Activated CD4-positive, alpha-beta T cell treated with anti-CD3 and anti-CD28 coated beads, Interleukin-2, amount 50 U/mL, for 1 hour (primary cell): Measurements from ENCODE around the gene DAB2IP.

Experiments used
- DNase-seq: peaks from one replicate; pipeline ENCODE4 v3.0.0-alpha.2; 2020

DAB2IP gene

DNA sequence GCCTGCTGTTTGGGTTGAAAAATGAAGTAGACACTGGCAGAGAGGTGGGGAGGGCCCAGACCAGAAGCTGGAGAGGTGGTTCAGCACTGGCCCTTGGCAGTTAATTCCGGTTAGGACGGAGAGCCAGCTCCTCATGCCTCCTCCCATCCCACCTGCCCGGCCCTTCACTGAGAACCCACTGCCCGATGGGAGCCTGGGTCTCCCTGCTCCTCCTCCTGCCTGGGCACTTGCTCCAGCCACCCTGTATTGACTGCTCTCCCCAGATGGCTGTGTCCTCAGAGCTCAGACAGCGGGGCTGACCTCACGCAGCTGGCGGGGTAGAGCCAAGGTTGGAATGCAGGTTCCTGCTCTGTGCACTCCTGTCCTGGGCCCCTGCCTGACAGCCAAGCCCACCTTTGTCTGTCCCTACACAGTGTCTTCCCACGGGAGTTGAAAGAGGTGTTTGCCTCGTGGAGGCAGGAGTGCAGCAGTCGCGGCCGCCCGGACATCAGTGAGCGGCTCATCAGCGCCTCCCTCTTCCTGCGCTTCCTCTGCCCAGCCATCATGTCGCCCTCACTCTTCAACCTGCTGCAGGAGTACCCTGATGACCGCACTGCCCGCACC, 114.7 kb downstream of the DAB2IP start:
- DNase-seq, result no peak

- DNase-seq, result no peak
Observed at GRCh38 chr9:121767171-121767769, 115.8 kb downstream of the DAB2IP start.

DNA sequence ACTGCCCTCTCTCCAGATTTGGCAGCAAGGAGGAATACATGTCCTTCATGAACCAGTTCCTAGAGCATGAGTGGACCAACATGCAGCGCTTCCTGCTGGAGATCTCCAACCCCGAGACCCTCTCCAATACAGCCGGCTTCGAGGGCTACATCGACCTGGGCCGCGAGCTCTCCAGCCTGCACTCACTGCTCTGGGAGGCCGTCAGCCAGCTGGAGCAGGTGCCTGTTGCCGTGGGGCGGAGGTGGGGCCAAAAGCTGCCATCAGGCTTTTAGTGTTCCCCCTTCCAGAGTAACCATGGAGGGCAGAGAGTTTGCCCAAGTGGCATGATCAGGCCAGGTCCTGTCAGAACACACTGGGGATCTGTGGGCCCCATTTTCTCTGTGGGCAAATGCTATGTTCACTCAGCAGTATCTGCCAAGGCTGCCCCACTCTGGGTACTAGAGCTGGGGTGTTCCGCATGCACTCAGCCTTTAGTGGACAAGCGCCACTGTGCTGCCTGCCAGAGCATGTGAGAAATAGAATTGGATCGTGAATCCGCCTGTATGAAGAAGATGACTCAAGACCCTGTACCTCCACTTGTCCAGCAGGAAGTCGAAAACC, 117.1 kb downstream of the DAB2IP start:
- no peak for DNase-seq

DNA sequence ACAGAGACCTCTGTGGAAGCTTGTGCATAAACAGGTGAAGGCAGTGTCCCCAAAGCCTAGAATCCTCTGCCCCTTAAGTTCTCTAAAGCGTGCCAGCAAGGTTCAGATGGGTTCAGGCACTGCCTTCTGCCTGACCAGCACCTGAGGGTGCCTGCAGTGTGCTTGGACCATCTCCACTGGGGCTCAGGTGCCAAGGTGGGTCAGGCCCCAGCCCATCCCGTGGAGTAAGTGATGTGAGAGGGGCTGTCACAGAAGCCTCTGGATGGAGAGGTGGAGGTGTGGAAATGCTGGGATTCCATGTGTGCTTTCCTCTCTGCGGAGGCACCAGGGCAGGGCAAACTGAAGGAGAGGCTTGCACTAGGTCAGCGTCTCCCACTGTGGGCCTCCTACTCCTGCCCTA, 118.5 kb downstream of the DAB2IP start:
- DNase-seq, result no peak

DNA sequence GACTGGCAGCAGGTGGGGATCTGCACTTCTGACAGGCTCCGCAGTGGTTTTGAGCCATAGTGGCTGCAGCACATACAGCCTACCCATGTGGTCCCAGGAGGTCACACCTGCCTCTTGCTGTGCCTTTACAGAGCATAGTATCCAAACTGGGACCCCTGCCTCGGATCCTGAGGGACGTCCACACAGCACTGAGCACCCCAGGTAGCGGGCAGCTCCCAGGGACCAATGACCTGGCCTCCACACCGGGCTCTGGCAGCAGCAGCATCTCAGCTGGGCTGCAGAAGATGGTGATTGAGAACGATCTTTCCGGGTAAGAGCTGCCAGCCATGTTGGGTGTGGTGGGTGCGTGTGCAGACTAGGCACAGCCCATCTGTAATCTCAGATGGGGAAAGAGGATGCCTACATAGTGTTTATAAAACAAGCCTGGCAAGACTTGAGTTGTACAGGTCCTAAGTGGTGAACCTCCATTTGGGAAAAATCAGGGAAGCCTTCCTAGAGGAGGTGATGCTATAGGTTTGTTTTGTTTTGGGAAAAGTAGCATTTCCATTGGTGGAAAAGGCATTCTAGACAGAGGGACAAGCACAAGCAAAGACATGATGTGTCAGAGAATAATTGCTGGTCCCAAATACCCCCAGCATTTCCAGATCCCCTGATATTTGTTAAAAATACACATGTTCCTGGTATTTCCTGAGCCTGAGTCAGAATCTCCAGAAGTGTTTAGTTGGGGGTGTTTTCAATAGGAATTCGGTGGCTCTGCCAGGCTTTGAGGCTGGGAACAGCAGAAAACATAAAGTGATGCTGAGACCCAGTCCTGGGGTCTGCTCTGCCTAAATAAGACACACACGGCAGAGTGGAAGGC, 119.2 kb downstream of the DAB2IP start:
- no peak for DNase-seq

- no peak for DNase-seq
Observed at GRCh38 chr9:121771418-121771817, 120.0 kb downstream of the DAB2IP start.

GRCh38 chr9:121771851-121772599, 120.6 kb downstream of the DAB2IP start:
- DNase-seq, result no peak

GRCh38 chr9:121772600-121773285, 121.3 kb downstream of the DAB2IP start:
- no peak for DNase-seq

- no peak for DNase-seq
Observed at GRCh38 chr9:121773286-121773953, 122.0 kb downstream of the DAB2IP start.

DNA sequence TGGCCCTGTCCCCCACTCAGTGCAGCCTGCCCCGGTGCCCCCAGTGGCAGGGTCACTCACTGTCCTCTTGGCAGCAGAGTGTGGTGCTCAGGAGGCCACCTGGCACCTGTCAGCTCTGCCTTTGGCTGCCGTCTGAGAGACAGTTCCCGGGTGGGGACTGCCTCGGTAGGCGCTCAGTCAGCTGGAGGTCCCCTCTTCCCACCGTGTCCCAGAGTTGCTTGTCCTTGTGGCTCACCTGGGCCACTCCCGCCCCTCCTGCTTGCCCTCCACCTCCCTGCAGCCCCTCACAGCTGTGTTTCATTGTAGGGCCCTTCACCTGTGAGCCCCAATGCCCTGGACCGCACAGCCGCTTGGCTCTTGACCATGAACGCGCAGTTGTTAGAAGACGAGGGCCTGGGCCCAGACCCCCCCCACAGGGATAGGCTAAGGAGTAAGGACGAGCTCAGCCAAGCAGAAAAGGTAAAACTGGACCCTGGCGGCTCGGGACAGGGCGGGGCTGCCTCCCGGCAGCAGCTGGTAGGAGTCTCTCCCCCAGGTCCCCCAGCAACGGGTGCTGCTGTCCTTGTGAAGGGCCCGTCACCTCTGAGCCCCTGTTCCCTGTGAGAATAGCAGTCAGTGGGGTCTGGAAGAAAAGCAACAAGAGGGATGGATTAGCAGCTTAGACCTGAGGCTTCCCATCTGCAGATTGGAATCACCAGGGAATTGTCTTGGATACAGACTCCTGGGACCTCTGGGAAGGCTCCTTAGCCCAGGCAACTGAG, 122.7 kb downstream of the DAB2IP start:
- DNase-seq, result no peak

DNA sequence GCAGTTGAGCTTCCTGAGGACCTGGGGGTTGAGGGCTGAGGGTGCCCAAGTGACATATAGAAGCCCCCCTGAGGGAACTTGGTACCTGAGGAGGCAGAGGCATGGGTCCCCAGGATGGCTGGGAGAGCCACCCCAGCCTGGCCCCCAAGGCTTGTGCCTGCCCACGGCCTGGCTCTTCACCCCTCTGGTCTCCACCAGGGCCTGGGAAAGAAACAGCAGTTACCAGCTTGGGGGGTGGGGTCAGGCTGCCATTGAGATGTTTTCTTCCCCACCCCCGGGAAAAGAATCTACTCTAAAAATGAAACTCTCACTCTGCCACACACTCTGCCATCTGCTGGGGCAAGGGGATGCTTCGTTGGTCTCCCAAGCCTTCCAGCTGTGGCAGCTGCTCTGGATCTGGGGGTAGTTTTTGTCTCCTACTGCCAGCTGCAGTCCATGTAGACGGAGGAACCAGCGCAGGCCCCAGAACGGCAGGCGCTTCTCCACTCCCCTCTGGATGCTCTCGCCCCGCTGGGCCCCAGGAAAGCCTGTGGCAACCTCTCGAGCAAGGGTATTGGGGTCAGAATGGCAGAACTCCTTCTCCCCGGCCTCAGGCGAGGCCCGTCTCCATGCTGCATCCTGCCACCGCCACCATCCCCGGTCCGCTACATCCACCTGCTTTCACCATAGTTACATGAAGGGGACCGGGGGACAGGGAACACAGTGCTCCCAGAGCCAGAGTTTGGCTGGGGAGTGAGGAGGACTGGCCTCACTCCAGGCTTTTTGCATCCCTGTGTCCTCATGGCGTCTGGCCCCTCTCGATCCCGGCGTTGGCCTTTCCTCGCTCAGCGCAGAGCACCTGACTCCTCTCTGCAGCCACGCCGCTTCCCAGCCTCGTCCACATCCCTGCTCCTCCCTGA, 123.5 kb downstream of the DAB2IP start:
- DNase-seq, result no peak

DNA sequence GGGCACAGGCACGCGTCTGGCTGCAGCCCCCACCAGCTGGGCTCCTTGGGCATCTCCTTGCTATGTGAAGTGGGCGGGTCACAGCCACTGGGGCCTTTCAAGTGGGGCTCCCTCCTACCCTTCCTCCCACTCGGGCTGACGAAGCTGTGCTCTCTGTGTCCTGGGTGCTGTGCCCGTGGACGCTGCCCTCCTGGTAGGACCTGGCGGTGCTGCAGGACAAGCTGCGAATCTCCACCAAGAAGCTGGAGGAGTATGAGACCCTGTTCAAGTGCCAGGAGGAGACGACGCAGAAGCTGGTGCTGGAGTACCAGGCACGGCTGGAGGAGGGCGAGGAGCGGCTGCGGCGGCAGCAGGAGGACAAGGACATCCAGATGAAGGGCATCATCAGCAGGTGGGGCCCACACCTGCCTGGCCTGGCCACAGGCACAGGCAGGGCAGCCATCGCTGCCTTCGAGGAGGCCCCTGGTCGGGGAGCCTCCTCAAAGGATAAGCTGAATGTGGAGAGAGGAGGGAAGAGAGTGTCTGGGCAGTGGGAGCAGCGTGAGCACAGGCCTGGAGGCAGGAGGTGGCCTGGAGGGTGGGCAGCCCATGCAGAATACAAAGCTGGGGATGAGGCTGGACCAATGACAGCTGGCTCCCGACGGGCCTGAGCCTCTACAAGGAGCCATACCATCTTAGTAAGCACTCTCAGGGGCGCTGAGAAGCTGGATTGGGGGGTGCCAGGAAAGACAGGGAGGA, 124.7 kb downstream of the DAB2IP start:
- DNase-seq, result no peak

DNA sequence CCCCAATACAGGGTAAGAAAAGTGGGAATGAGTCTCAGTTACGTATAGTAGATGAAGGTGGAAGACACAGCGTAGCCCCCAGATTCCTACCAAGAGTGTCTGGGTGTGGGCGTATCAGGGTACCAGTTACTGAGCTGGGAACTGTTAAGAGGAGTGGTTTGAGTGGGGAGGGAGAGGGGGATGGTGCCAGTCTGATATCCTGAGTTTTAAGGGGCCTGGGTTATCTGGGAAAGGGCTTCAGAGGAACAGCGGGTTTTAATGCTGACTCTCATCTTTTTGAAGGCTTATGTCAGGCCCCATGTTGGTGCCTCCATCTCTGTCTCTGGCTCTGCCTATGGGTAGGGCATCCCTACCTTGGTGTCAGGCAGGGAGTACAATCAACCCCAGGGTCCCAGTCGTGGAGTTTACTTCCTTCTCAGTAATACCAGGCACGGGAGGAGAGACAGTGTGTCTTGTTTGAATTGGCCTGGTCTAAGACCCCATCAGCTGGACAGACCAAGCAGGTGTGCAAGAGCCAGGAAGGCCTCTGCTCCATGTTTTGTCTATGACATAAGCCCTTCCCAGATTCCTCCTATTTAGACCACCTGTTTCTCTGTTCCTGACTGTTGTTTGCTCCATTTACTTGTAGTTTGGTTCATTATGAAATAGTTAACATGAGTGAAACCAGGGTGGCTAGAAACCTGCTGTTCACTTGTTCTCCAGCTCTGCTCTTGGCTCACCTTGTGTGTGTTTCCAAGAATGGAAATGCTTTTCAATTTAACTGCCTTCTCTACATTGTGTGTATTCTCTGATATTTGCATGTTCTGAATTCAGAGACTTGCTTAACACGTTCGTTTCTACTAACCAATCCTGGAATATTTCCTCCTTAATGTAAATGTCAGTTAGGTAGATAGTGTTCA, 125.6 kb downstream of the DAB2IP start:
- DNase-seq, result no peak

DNA sequence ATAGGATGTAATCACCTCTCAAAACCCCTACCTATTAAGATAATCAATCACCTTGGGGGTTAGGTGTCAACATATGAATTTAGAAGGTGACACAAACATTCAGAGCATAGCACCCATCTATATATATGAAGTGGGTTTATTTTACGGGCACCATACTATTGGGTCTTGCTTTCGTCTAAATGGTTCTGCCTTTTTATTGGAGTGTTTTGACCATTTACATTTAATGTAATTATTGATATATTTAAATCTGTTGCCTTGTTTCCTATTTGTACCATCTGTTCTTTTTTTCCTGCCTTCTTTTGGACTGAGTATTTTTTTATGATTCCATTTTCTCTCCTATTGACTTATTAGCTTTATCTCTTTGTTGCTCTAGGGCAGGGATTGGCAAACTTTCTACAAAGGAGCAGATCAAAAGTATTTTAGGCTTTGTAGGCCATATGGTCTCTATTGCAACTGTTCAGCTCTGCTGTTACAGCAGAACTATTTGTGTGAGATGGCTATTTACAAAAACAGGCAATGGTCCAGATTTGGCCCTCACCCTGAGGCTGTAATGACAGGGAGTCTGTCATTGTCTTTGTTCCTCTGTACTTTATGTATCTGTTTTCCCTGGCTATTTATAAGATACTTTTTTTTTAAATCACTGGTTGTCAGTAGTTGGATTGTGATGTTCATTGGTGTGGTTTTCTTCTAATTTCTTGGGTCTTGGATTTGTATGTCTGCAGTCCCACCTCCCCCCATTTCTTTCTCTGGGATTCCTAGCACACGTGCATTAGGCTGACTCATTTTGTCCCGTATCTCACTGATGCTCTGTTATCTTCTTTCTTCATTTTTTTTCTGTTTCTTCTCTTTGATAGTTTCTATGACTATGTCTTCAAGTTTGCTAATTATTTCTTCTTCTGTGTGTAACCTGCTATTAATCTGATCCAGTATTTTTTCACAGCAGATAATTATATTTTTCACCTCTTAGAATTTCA, 127.1 kb downstream of the DAB2IP start:
- DNase-seq, result no peak

DNA sequence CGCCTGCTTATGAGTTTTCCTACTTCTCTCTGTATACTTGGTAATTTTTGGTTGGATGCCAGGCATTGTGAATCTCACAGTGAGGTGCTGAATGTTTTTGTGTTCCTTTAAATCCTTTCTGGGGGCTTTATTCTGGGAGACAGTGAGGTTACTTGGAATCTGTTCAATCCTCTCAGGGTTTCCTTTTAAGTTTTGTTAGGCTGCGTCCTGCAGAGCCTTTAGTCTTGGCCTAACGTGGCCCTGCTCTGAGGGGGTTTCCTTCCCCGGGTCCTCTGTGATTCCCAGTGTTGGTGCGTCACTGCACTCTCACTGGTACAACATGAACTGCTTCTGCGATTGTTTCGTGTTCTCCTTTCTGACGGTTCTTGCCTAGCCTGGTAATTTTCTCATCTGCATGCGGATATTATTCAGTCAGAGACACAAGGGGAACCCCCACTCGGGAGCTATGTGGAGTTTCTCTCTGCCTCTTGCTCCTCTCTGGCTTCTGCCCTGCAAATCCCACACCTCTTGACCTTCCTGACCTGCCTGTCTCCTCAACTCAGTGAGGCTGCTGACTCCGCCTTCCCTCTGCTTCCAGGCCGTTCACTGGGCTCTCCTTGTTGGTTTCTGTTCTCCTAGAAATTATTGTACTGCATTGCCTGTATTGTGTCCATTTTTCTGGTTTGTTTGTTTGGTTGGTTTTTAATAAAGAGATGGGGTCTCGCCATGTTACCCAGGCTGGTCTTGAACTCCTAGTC, 128.1 kb downstream of the DAB2IP start:
- DNase-seq, result no peak
